Measurements from ENCODE around the gene NAB1.

DNA sequence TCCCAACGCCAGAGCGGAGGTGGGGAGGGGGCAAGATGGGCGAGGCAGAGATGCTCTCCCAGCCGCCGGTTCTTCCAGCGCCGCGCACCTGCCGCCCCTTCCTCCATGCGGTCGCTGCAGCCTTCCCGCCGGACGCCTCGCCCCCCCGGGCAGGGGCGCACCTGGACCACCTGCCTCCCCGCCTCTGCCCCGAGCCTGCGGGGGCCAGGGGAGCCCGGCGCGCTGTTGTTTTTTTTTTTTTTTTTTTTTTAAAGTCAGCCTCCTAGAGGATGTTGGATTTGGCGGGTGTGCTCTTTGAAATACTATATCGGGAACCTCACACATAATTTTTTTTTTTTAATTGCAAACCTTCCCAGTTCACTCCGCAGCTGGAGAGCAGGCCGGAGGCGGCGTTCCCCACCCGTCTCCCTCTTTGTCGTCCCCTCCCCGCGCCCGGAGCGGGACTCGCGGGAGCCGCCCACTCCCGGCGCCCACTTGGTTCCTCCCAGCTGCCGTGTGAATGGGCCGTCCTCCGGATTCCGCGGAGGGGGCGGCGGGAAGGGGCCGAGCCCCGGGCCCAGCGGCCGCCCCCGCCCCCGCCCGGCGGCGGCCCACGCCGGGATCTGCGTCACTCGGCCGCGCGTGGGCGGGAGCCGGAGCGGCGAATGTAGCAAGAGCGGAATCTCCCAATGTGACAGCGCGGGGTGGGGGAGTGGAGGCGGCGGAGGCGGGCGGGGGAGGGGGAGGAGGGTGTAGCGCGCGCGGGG lies 421 bp upstream of the NAB1 start:
- peak; percentile 38 for TF ChIP-seq POLR2A (IDR thresholded peaks at IDR 0.05; ENCODE audit: low read length)
- no peak for TF ChIP-seq GATA1 (IDR thresholded peaks at IDR 0.05; ENCODE audit: low read depth, low read length)

Measured in erythroblast (primary cell).